A204.1 (cell line): ENCODE measurements around the gene DCPS.
"Not testable (repeated sequence)": the region's sequence is repeated elsewhere in the genome, so short reads cannot be mapped to it uniquely, and the experiment has no call there.

Source experiments
- FAIRE-seq: peaks from 2 replicates; lab custom pipeline; 2012; peaks lifted over from hg19 to GRCh38; lab: Jason Lieb, UNC

Gene DCPS

GRCh38 chr11:126362879-126363655 lies 59.2 kb downstream of the DCPS start:
- FAIRE-seq: no peak

GRCh38 chr11:126363706-126364248 lies 59.9 kb downstream of the DCPS start:
- no peak for FAIRE-seq

- not testable (repeated sequence) for FAIRE-seq
Observed at GRCh38 chr11:126364735-126365134, 60.9 kb downstream of the DCPS start.

GRCh38 chr11:126365508-126365907 lies 61.6 kb downstream of the DCPS start:
- FAIRE-seq: not testable (repeated sequence)

GRCh38 chr11:126366064-126366822 lies 62.4 kb downstream of the DCPS start:
- no peak for FAIRE-seq

- FAIRE-seq: not testable (repeated sequence)
Observed at GRCh38 chr11:126366823-126367654, 63.2 kb downstream of the DCPS start.

GRCh38 chr11:126367806-126368205 lies 63.9 kb downstream of the DCPS start:
- not testable (repeated sequence) for FAIRE-seq

GRCh38 chr11:126368336-126369119 lies 64.7 kb downstream of the DCPS start:
- not testable (repeated sequence) for FAIRE-seq

- no peak for FAIRE-seq
Observed at GRCh38 chr11:126370016-126370415, 66.2 kb downstream of the DCPS start.

- no peak for FAIRE-seq
Observed at GRCh38 chr11:126371595-126371994, 67.7 kb downstream of the DCPS start.

- not testable (repeated sequence) for FAIRE-seq
Observed at GRCh38 chr11:126373389-126374066, 69.7 kb downstream of the DCPS start.

- not testable (repeated sequence) for FAIRE-seq
Observed at GRCh38 chr11:126374562-126375300, 70.9 kb downstream of the DCPS start.

- FAIRE-seq: no peak
Observed at GRCh38 chr11:126375726-126376125, 71.9 kb downstream of the DCPS start.

GRCh38 chr11:126378763-126379162 lies 74.9 kb downstream of the DCPS start:
- no peak for FAIRE-seq

GRCh38 chr11:126380909-126381308 lies 77.0 kb downstream of the DCPS start:
- no peak for FAIRE-seq

GRCh38 chr11:126381960-126382359 lies 78.1 kb downstream of the DCPS start:
- FAIRE-seq: not testable (repeated sequence)

GRCh38 chr11:126382641-126383040 lies 78.8 kb downstream of the DCPS start:
- not testable (repeated sequence) for FAIRE-seq

- no peak for FAIRE-seq
Observed at GRCh38 chr11:126383339-126384335, 79.8 kb downstream of the DCPS start.
